ENCODE data around the gene LYZ.

GRCh38 chr12:69397978-69398377, 49.8 kb downstream of the LYZ start:
- TF ChIP-seq CTCF (optimal IDR thresholded peaks at IDR 0.05 in 1 of 3, IDR thresholded peaks at IDR 0.05 in 1 of 3, conservative IDR thresholded peaks at IDR 0.05 in 1 of 3; ENCODE audit: extremely low read depth in 1 of 3, insufficient read depth in 2 of 3, low read length in 3 of 3) (no peak), EZH2 (IDR thresholded peaks at IDR 0.05; ENCODE audit: low read length) (no peak)

Measured in keratinocyte (primary cell).